Measurements from ENCODE around the gene METTL16.

DNA sequence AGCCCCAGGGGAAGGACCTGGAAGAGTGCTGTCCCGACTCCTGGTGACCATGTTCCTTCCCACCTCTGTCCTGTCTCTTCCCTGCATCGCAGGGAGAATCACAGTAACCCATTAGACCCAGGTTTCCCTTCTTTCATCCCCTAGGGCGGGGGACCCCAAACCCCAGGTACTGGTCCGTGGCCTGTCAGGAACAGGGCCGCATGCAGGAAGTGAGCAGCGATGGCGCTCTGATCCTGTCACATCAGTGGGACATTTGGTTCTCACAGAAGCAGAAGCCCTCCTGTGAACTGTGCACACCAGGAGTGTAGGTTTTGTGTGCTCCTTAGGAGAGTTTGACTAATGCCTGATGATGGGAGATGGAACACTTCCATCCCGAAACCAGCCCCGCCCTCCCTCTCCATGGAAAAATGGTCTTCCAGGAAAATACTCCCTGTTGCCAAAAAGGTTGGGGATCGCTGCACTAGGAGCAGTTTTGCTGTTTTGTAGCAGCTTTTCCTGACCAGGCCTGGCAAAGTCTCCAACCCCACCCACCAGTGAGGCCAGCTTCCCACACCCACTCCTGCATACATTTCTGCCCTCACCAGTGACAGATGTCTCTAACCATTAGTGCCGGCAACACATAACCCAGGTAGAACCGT is 121.4 kb downstream of the METTL16 start:
- TF ChIP-seq, protein P1, sequence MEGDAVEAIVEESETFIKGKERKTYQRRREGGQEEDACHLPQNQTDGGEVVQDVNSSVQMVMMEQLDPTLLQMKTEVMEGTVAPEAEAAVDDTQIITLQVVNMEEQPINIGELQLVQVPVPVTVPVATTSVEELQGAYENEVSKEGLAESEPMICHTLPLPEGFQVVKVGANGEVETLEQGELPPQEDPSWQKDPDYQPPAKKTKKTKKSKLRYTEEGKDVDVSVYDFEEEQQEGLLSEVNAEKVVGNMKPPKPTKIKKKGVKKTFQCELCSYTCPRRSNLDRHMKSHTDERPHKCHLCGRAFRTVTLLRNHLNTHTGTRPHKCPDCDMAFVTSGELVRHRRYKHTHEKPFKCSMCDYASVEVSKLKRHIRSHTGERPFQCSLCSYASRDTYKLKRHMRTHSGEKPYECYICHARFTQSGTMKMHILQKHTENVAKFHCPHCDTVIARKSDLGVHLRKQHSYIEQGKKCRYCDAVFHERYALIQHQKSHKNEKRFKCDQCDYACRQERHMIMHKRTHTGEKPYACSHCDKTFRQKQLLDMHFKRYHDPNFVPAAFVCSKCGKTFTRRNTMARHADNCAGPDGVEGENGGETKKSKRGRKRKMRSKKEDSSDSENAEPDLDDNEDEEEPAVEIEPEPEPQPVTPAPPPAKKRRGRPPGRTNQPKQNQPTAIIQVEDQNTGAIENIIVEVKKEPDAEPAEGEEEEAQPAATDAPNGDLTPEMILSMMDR (IDR thresholded peaks at IDR 0.05), result no peak
- TF ChIP-seq POLR2A (IDR thresholded peaks at IDR 0.05), result no peak

Data from uterus (tissue), 2 donors.